ENCODE measurements around the gene IMMP2L.

DNA sequence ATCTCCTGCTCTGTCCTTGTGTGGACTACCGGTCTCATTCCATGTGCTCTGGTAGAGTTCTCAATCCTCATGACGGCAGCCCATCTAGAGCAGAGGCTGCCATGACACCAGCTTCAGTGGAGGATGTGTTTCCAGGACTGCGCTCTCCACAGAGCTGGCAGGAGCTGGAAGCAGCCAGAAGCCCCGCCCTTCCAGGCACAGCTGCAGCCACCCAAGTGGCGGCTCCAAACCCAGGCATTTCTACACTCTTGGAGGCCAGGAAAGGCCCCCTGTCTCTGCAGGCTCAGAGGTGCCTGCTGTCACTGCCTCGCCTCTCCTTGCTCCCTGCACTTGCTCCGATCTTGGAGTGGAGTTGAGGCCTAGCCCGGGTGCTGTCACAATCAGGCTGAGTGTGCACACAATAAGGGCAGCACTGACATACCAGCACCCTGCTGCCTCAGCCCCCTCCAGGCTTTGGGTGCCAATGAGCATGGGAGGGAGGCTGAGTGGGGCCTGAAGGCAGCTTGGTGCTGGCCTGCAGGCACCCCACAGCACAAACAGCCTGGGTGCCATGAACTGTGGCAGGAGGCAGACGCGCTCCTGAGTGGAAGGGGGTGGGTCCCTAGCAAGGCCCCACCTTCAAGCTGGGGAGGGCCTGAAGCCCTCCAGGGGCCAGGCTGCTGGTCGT, 349.3 kb downstream of the IMMP2L start:
- TF ChIP-seq CTCF (optimal IDR thresholded peaks at IDR 0.05 in 1 of 3, IDR thresholded peaks at IDR 0.05 in 1 of 3, conservative IDR thresholded peaks at IDR 0.05 in 1 of 3; ENCODE audit: extremely low read depth in 1 of 3, insufficient read depth in 2 of 3, low read length in 3 of 3), result no peak
- no peak for TF ChIP-seq EZH2 (IDR thresholded peaks at IDR 0.05; ENCODE audit: low read length)

Measured in keratinocyte (primary cell).